Measurements from ENCODE around the gene SLC17A7.
"Not testable (repeated sequence)": the region's sequence is repeated elsewhere in the genome, so short reads cannot be mapped to it uniquely, and the experiment has no call there.

Gene SLC17A7

GRCh38 chr19:49463960-49464740, 22.8 kb upstream of the SLC17A7 start:
- CTCF ChIA-PET: interaction anchor here (1.6 kb wide), 1 partner anchor 9 kb away, joined by 5 read pairs; no protein-coding TSS in a partner anchor
- H3K4me1 Mint-ChIP-seq: peaks cover 18% of the 10 kb centered on the region
- no peak for DNase-seq
- peak overlapping the region; percentile 28 for H3K27ac Mint-ChIP-seq
- no peaks in the 10 kb centered on the region for H3K9me3 Mint-ChIP-seq
- no peak overlapping the region for H3K4me3 Mint-ChIP-seq
- H3K36me3 Mint-ChIP-seq: peaks cover 28% of the 10 kb centered on the region
- H3K27me3 Mint-ChIP-seq: no peaks in the 10 kb centered on the region

DNA sequence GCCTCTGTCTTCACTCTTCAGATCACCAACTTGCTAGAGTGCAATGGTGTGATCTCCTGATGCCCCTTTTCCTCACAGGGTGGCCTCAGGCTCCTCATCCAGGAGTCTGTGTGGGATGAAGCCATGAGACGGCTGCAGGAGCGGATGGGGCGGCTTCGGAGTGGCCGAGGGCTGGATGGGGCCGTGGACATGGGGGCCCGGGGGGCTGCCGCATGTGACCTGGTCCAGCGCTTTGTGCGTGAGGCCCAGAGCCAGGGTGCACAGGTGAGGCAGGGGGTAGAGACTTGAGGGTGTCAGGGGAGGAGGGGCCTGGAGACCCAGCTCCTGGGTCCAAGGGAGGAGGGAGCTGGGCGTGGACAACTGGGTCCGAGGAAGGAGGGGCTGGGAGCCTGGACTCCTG, 21.2 kb upstream of the SLC17A7 start:
- Mint-ChIP-seq H3K4me3 (no peak overlapping the region), H3K27me3 (no peaks in the 10 kb centered on the region), H3K9me3 (no peaks in the 10 kb centered on the region), H3K4me1 (peaks cover 7% of the 10 kb centered on the region), H3K36me3 (peaks cover 29% of the 10 kb centered on the region), H3K27ac (peak overlapping the region; percentile 4)
- no peak for DNase-seq
- CTCF ChIA-PET: no interaction called here

- H3K36me3 Mint-ChIP-seq: peaks cover 33% of the 10 kb centered on the region
- H3K27ac Mint-ChIP-seq: no peak overlapping the region
- H3K4me3 Mint-ChIP-seq: no peak overlapping the region
- no peaks in the 10 kb centered on the region for H3K9me3 Mint-ChIP-seq
- CTCF ChIA-PET: no interaction called here
- DNase-seq: no peak
- peaks cover 12% of the 10 kb centered on the region for H3K4me1 Mint-ChIP-seq
- H3K27me3 Mint-ChIP-seq: no peaks in the 10 kb centered on the region
Measured at GRCh38 chr19:49461656-49462055, 20.3 kb upstream of the SLC17A7 start.

DNA sequence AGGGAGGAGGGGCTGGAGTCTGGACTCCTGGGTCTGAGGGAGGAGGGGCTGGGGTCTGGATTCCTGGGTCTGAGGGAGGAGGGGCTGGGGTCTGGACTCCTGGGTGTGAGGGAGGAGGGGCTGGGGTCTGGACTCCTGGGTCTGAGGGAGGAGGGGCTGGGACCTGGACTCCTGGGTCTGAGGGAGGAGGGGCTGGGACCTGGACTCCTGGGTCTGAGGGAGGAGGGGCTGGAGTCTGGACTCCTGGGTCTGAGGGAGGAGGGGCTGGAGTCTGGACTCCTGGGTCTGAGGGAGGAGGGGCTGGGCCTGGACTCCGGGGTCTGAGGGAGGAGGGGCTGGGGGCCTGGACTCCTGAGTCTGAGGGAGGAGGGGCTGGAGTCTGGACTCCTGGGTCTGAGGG, 19.8 kb upstream of the SLC17A7 start:
- H3K27ac Mint-ChIP-seq, H3K9me3 Mint-ChIP-seq, H3K27me3 Mint-ChIP-seq, CTCF ChIA-PET, H3K4me3 Mint-ChIP-seq, DNase-seq: not testable (repeated sequence)
- Mint-ChIP-seq H3K36me3 (peaks cover 36% of the 10 kb centered on the region), H3K4me1 (peaks cover 16% of the 10 kb centered on the region)

DNA sequence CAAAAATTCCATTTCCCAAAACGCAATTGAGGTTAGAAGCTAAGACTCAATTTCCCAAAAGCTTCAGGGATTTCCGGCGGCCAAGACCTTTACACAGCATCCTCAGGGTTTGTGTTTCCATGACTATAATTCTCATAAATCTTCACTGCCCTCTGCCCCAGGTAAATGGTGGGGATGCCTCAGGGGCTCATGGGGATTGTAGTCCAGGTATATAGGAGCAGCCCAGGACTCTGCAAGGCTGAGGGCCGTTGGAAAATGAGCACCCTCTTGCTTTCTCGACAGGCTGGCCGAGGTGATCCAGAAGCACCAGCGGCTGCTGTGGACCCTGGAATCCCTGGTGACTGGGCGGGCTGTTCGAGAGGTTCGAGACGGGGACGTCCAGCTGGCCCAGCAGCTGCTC, 18.1 kb upstream of the SLC17A7 start:
- DNase-seq: no peak
- H3K9me3 Mint-ChIP-seq: no peaks in the 10 kb centered on the region
- no peak overlapping the region for H3K27ac Mint-ChIP-seq
- peaks cover 32% of the 10 kb centered on the region for H3K36me3 Mint-ChIP-seq
- peaks cover 23% of the 10 kb centered on the region for H3K4me1 Mint-ChIP-seq
- H3K4me3 Mint-ChIP-seq: no peak overlapping the region
- CTCF ChIA-PET: interaction anchor here (1.6 to 2.2 kb wide), 2 partner anchors 10 to 11 kb away, joined by 5 to 9 read pairs; no protein-coding TSS in a partner anchor
- no peaks in the 10 kb centered on the region for H3K27me3 Mint-ChIP-seq

DNA sequence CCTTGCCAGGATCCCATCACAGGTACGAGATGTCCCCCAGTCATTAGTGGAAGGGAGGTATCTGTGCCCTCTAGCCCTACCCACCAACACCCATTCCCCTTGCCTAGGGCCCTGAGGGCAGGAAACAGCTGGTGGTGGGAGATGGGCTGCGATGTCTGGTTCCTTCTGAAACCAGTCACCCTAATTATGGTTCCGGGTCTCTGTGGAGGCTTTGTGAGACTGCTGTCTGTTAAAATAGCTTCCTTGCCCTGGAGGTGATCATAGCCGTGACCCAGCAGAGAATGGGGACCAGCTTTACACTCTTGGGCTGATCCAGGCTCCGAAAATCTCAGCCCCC, 17.2 kb upstream of the SLC17A7 start:
- DNase-seq: no peak
- Mint-ChIP-seq H3K4me3 (no peak overlapping the region), H3K36me3 (peaks cover 34% of the 10 kb centered on the region), H3K27ac (no peak overlapping the region), H3K4me1 (peaks cover 32% of the 10 kb centered on the region), H3K27me3 (no peaks in the 10 kb centered on the region), H3K9me3 (no peaks in the 10 kb centered on the region)
- CTCF ChIA-PET: interaction anchor here (0.9 to 2.2 kb wide), 3 partner anchors 11 to 17 kb away, joined by 4 to 9 read pairs (median 5); no protein-coding TSS in a partner anchor

- no peaks in the 10 kb centered on the region for H3K9me3 Mint-ChIP-seq
- DNase-seq: no peak
- H3K36me3 Mint-ChIP-seq: peaks cover 35% of the 10 kb centered on the region
- peak overlapping the region; percentile 10 for H3K4me3 Mint-ChIP-seq
- peak overlapping the region; percentile 33 for H3K27ac Mint-ChIP-seq
- no peaks in the 10 kb centered on the region for H3K27me3 Mint-ChIP-seq
- H3K4me1 Mint-ChIP-seq: peaks cover 48% of the 10 kb centered on the region
- CTCF ChIA-PET: interaction anchor here (0.9 to 1.4 kb wide), 2 partner anchors 13 to 14 kb away, joined by 3 read pairs; no protein-coding TSS in a partner anchor
Measured at GRCh38 chr19:49456326-49456725, 15.0 kb upstream of the SLC17A7 start.

- H3K9me3 Mint-ChIP-seq: no peaks in the 10 kb centered on the region
- H3K36me3 Mint-ChIP-seq: peaks cover 36% of the 10 kb centered on the region
- CTCF ChIA-PET: interaction anchor here (0.9 to 1.4 kb wide), 2 partner anchors 13 to 15 kb away, joined by 3 read pairs; no protein-coding TSS in a partner anchor
- H3K4me1 Mint-ChIP-seq: peaks cover 52% of the 10 kb centered on the region
- no peak for DNase-seq
- no peaks in the 10 kb centered on the region for H3K27me3 Mint-ChIP-seq
- H3K27ac Mint-ChIP-seq: no peak overlapping the region
- peak overlapping the region; percentile 10 for H3K4me3 Mint-ChIP-seq
Measured at GRCh38 chr19:49455773-49456172, 14.4 kb upstream of the SLC17A7 start.

- H3K36me3 Mint-ChIP-seq: peaks cover 41% of the 10 kb centered on the region
- peak overlapping the region; percentile 99 for H3K27ac Mint-ChIP-seq
- H3K4me3 Mint-ChIP-seq: peak overlapping the region; percentile 97
- DNase-seq: peak; percentile 50
- H3K4me1 Mint-ChIP-seq: peaks cover 70% of the 10 kb centered on the region
- no peaks in the 10 kb centered on the region for H3K27me3 Mint-ChIP-seq
- CTCF ChIA-PET: interaction anchor here (1.9 to 5.1 kb wide), 3 partner anchors 16 to 22 kb away, joined by 8 to 33 read pairs (median 9); partner anchors contain the start of gene FLT3LG
- no peaks in the 10 kb centered on the region for H3K9me3 Mint-ChIP-seq
Measured at GRCh38 chr19:49453757-49454240, 12.5 kb upstream of the SLC17A7 start.

DNA sequence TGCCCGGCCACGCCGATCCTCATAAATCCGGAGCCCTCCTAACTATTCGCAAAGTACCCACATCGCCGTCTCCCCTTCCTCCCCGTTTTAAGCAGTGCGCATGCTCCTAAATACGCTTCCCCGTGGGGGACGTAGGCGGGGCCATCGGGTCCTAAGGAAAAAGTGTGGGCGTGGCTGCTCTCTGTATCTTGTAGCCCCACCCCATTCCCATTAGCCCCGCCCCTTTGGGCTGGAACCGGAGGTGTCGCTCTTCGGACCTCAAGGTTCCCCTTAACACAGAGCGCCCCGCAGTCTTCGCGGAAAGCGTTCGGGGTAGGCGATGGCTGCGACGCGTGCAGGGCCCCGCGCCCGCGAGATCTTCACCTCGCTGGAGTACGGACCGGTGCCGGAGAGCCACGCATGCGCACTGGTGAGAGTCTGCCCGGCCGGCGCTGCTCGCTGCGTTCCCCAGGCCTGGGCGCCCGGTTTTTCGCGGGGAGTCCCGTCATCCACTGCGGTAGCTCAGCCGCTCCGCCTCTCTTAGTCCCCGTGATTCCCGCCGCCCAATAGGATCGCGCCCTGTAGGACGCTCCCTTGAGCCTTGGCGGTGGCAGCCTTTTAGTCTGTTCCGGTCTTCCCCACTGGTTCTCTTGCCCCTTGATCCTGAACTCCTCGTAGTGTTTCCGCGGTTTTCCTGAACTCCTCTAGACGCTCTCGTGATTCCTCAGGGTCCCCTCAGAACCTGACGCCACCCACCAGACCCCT, 11.9 kb upstream of the SLC17A7 start, which contains the start of gene ALDH16A1:
TSS of gene ALDH16A1 (plus strand) at position 213 of the 744 bp plus-strand sequence. CDS start at position 320, 107 bp downstream.
- CTCF ChIA-PET: interaction anchor here (1.9 to 5.1 kb wide), 3 partner anchors 17 to 23 kb away, joined by 8 to 33 read pairs (median 9); partner anchors contain the start of gene FLT3LG
- Mint-ChIP-seq H3K36me3 (peaks cover 47% of the 10 kb centered on the region), H3K4me1 (peaks cover 76% of the 10 kb centered on the region), H3K27ac (peak within 1 kb of the TSS; percentile 99), H3K9me3 (no peaks in the 10 kb centered on the region), H3K27me3 (no peaks in the 10 kb centered on the region), H3K4me3 (peak within 1 kb of the TSS; percentile 97)
- peak; percentile 98 for DNase-seq

GRCh38 chr19:49451430-49452181, 10.3 kb upstream of the SLC17A7 start, which contains the start of gene PIH1D1:
TSS of gene PIH1D1 (minus strand) at chr19:49451814. CDS start at chr19:49451574, 240 bp downstream.
- peaks cover 55% of the 10 kb centered on the region for H3K36me3 Mint-ChIP-seq
- CTCF ChIA-PET: interaction anchor here (0.8 to 5.1 kb wide), 7 partner anchors 9 to 233 kb away, joined by 3 to 33 read pairs (median 4); no protein-coding TSS in a partner anchor
- H3K27me3 Mint-ChIP-seq: no peaks in the 10 kb centered on the region
- no peaks in the 10 kb centered on the region for H3K9me3 Mint-ChIP-seq
- peak within 1 kb of the TSS; percentile 97 for H3K4me3 Mint-ChIP-seq
- peaks cover 76% of the 10 kb centered on the region for H3K4me1 Mint-ChIP-seq
- DNase-seq: peak; percentile 98
- H3K27ac Mint-ChIP-seq: peak within 1 kb of the TSS; percentile 99

- Mint-ChIP-seq H3K27me3 (no peaks in the 10 kb centered on the region), H3K4me1 (peaks cover 75% of the 10 kb centered on the region), H3K27ac (peak overlapping the region; percentile 99), H3K36me3 (peaks cover 53% of the 10 kb centered on the region), H3K9me3 (no peaks in the 10 kb centered on the region), H3K4me3 (peak overlapping the region; percentile 97)
- CTCF ChIA-PET: interaction anchor here (1.9 to 5.1 kb wide), 2 partner anchors 20 to 23 kb away, joined by 10 to 33 read pairs; no protein-coding TSS in a partner anchor
- DNase-seq: no peak
Measured at GRCh38 chr19:49450405-49450804, 9.1 kb upstream of the SLC17A7 start.

- Mint-ChIP-seq H3K27me3 (peaks cover 6% of the 10 kb centered on the region), H3K27ac (peak overlapping the region; percentile 68), H3K9me3 (no peaks in the 10 kb centered on the region), H3K4me3 (peak overlapping the region; percentile 23), H3K36me3 (peaks cover 54% of the 10 kb centered on the region), H3K4me1 (peaks cover 80% of the 10 kb centered on the region)
- CTCF ChIA-PET: interaction anchor here (1.9 kb wide), 1 partner anchor 22 kb away, joined by 5 read pairs; no protein-coding TSS in a partner anchor
- DNase-seq: no peak
Measured at GRCh38 chr19:49448432-49448786, 7.1 kb upstream of the SLC17A7 start.
